ENCODE data around the gene BEND7.
"Not testable (repeated sequence)": the region's sequence is repeated elsewhere in the genome, so short reads cannot be mapped to it uniquely, and the experiment has no call there.

The BEND7 gene

GRCh38 chr10:13420532-13421307, 108.1 kb downstream of the BEND7 start:
- ATAC-seq (no peak), DNase-seq (no peak)

- DNase-seq (no peak), ATAC-seq (no peak)
These were observed 111.2 kb downstream of the BEND7 start for GRCh38 chr10:13417459-13418126.

GRCh38 chr10:13416760-13417159, 112.1 kb downstream of the BEND7 start:
- no peak for ATAC-seq
- no peak for DNase-seq

- ATAC-seq (no peak), DNase-seq (no peak)
These were observed 114.0 kb downstream of the BEND7 start for GRCh38 chr10:13414855-13415254.

DNA sequence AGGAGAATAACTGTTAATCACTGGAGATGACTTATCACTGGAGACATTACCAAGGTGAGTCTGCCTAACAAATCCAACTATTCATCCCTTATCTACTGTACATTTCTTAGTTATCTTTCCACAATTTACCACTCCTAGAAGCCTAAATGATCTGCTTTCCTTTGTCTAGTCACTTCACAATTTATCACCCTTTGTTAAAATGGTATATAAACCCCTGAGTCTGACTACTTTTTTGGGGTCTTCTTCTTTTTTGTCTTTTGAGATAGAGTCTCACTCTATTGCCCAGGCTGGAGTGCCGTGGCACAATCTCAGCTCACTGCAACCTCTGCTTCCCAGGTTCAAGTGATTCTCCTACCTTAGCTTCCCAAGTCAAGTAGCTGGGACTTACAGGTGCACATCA, 114.7 kb downstream of the BEND7 start:
- no peak for DNase-seq
- ATAC-seq: no peak

DNA sequence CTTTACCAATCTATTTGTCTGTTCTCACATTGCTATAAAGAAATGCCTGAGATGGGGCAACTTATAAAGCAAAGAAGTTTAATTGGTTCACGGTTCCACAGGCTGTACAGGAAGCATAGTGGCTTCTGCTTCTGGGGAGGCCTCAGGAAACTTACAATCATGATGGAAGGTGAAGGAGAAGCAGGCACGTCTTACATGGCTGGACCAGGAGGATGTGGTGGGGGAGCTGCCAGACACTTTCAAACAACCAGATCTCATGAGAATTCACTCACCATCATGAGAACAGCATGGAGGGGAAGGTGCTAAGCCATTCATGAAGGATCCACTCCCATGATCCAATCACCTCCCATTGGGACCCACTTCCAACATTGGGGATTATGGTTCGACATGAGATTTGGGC, 115.9 kb downstream of the BEND7 start:
- ATAC-seq (no peak), DNase-seq (no peak)

DNA sequence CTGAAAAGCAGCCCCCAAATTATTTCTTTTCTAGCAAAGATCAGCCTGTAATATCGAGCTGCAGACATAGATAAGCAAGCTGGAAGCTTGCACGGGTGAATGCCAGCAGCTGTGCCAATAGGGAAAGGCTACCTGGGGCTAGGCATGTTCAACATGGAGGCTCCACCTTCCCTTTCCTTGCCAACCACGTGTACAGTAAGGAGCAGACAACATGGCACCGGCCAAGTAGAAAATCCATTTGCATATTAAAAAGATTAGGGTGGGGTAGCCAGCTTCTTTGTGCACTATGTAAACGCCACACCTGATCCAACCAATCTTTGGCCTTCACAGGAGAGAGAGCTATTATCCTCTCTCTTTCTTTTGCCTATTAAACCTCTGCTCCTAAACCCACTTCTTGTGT, 124.0 kb downstream of the BEND7 start:
- DNase-seq: no peak
- ATAC-seq: no peak

DNA sequence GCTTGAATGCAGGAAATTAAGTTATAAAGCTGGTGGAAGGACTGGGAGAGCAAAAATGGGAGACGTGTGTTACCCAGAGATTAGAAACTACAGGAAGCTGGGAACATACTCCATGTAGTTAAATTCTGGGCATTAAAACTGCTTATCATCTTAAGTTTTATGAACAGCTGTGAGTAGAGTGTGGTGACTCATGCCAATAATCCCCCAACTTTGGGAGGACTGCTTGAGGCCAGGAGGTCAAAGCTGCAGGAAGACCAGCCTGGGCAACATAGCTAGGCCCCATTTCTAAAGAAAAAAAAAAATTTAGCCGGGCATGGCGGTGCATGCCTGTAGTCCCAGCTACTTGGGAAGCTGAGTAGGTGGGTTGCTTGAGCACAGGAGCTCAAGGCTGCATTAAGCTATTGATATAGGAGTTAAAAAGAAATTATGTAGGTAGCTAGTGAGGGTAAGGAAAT, 124.5 kb downstream of the BEND7 start:
- no peak for ATAC-seq

DNA sequence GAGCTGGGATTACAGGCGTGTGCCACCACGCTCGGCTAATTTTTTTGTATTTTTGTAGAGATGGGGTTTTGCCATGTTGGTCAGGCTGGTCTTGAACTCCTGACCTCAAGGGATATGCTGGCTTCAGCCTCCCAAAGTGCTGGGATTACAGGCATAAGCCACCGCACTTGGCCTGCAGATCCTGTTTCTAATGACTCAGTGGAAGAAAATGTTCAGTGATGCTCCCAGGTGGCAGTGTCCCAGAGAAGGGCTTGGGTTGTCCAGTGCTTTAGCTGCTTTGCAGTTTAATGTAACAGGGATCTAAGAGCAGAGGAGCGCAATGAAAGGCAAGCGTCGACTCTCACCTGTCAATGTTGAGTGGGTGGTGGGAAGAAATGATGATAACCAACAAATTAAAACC, 125.4 kb downstream of the BEND7 start:
- ATAC-seq: not testable (repeated sequence)

More for the DNA sequence above, 124.5 kb downstream of the BEND7 start:
- DNase-seq: no peak

DNA sequence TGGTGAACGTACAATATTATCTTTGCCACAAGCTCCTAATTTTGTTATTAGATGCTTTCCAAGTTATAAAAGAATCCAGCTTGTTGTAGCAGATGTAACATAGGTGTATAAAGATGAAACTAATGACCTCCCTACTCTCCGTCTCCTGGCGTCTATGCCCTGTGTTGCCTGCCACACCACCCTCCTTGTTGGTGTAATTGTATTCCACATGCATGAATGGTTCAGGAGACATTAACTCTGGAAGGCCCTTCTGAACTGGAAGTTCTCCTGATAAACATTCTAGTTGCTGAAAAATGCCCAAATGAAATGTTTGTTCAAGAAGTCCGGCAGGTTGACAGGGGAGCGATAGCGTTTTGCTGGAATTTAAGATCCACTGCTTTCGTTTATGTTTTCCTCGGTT, 126.8 kb downstream of the BEND7 start:
- DNase-seq (no peak), ATAC-seq (no peak)

More for the DNA sequence above, 125.4 kb downstream of the BEND7 start:
- DNase-seq: not testable (repeated sequence)

DNA sequence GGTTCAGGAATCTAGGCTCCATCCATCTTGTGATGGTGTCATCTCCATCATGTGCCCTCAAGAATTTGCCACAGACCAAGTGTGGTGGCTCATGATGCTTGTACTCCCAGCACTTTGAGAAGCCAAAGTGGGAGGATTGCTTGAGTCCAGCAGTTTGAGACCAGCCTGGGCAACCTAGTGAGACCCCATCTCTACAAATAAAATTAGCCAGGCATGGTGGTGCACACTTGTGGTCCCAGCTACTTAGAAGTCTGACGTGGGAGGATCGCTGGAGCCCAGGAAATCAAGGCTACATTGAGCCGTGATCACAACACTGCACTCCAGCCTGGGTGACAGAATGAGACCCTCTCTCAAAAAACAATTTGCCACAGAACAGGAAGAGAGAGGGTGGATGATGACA, 127.7 kb downstream of the BEND7 start:
- DNase-seq (no peak), ATAC-seq (no peak)

- DNase-seq (no peak), ATAC-seq (no peak)
These were observed 128.4 kb downstream of the BEND7 start for GRCh38 chr10:13400196-13400965.

- DNase-seq: no peak
- no peak for ATAC-seq
These were observed 129.1 kb downstream of the BEND7 start for GRCh38 chr10:13399752-13400151.

DNA sequence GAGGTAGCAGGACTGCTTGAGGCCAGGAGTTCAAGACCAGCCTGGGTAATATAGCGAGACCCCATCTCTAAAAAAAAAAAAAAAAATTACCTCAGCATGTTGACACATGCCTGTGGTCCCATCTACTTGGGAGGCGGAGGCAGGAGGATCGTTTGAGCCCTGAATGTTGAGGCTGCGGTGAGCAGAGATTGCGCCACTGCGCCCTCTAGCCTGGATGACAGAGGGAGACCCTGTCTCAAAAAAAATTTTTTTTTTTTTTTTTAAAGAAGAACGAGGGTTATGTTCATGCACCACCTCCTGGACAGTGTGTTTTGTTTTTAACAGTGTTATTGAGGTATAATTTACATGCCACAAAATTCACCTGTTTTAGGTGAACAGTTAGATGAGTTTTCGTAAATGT, 129.6 kb downstream of the BEND7 start:
- no peak for DNase-seq
- ATAC-seq: no peak

DNA sequence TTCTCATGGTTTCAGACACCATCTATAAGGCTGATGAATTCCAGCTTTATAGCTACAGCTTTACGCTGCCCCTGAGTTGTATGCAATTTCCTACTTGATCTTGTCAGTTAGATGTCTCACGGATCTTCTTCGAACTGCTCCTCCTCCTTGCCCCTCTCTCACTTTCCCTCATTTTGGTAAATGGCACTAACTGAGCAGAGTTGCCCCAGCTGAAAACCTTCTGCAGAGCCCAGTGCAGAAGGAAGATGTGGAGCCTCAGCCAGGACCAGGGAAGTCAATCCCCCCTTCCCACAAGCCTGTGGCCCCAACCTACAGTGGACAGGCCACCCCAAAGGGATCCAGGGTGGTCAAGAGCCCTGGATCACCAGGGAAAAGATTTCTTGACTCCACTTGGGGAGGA, 131.8 kb downstream of the BEND7 start:
- no peak for ATAC-seq
- DNase-seq: no peak

GRCh38 chr10:13396369-13396768, 132.4 kb downstream of the BEND7 start:
- ATAC-seq: no peak
- no peak for DNase-seq

DNA sequence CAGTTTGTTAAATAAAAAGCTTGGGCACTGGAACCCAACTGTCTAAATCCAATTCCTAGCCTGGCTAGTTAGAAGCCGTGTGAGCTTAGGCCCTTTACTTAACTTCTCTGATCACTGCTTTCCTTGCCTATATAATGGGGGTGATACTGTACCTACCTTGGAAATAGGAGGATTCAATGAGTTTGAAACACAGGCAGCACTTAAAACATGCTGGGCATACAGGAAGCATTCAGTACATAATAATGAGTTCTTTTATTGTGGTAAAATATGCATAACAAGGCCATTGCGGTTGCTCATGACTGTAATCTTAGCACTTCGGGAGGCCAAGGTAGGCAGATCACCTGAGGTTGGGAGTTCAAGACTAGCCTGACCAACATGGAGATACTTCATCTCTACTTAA, 133.3 kb downstream of the BEND7 start:
- DNase-seq: no peak
- no peak for ATAC-seq

GRCh38 chr10:13393640-13394039, 135.2 kb downstream of the BEND7 start:
- no peak for DNase-seq
- ATAC-seq: no peak

DNA sequence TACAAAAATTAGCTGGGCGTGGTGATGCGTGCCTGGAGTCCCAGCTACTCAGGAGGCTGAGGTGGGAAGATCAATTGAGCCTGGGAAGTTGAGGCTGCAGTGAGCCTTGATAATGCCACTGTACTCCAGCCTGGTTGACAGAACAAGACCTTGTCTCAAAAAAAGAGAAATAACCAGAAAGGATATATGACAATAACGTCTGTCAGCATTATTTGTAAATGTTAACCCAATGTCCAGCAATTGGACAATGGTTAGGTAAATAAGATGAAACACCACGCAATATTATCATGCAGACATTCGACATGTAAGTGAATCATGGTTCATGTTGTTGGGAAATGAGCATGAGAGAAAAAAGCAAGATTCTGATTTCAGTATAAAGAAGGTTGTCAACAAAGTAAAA, 136.1 kb downstream of the BEND7 start:
- DNase-seq (no peak), ATAC-seq (no peak)
